Skeletal muscle tissue (tissue), 4 donors: ENCODE measurements around the gene ZC3H8. TPM values are rescaled to one million over a fixed set of nuclear protein-coding genes. Genes with fewer than 3 reads are reported as not detected.
"Not testable (repeated sequence)": the region's sequence is repeated elsewhere in the genome, so short reads cannot be mapped to it uniquely, and the experiment has no call there.

ENCODE experiments used
- H3K27ac ChIP-seq: one replicate; pipeline ENCODE4 v1.7.0; 2013; ENCODE audit warnings: mild to moderate bottlenecking, low read depth, low read length, inconsistent platforms
- H3K27me3 ChIP-seq, 3 donors: one replicate each; pipeline ENCODE4 v1.7.0; 2013; ENCODE audit warnings: low read length in 3 of 3; ENCODE audit not compliant: control insufficient read depth in 3 of 3, insufficient read depth in 3 of 3
- H3K36me3 ChIP-seq, 3 donors: one replicate each; pipeline ENCODE4 v1.7.0; 2013; ENCODE audit warnings: low read length in 3 of 3; ENCODE audit not compliant: control insufficient read depth in 3 of 3, insufficient read depth in 3 of 3
- H3K4me1 ChIP-seq, 3 donors: one replicate each; pipeline ENCODE4 v1.7.0; 2013; ENCODE audit warnings: low read length in 3 of 3, mild to moderate bottlenecking in 3 of 3; ENCODE audit not compliant: control insufficient read depth in 3 of 3, insufficient read depth in 3 of 3
- H3K4me3 ChIP-seq, 3 donors: one replicate each; pipeline ENCODE4 v1.7.0; 2013; ENCODE audit warnings: low read length in 3 of 3
- H3K9ac ChIP-seq, 3 donors: one replicate each; pipeline ENCODE4 v1.7.0; 2013; ENCODE audit warnings: low read length in 3 of 3, mild to moderate bottlenecking in 3 of 3, moderate library complexity in 2 of 3, low read depth in 1 of 3
- H3K9me3 ChIP-seq, 3 donors: one replicate each; pipeline ENCODE4 v1.7.0; 2013; ENCODE audit warnings: low read length in 3 of 3; ENCODE audit not compliant: control insufficient read depth in 3 of 3
- total RNA-seq: library from RNA; depleted of rRNA; stranded (reverse); fragments of >200 nt; gene quantifications from one replicate; pipeline ENCODE4 v1.2.3, GENCODE V29; 2014
- donor health status: Osteomylitis.

Gene ZC3H8
- total RNA-seq, 1 donor from 2014 or later = 10.4 TPM

GRCh38 chr2:112242384-112242783, 12.5 kb downstream of the ZC3H8 start:
- Histone ChIP-seq H3K9me3 (no peaks in the 10 kb centered on the region), H3K9ac (no peak overlapping the region), H3K36me3 (peaks cover 5 to 15% (median 6%) of the 10 kb centered on the region in 3 donors), H3K27me3 (no peaks in the 10 kb centered on the region), H3K4me1 (no peaks in the 10 kb centered on the region), H3K4me3 (no peak overlapping the region), H3K27ac (no peak overlapping the region)

- Histone ChIP-seq H3K36me3 (peaks cover 3 to 20% (median 4%) of the 10 kb centered on the region in 3 donors), H3K9ac (no peak overlapping the region)
These were observed 15.0 kb downstream of the ZC3H8 start for GRCh38 chr2:112239862-112240261.

GRCh38 chr2:112230371-112230770, 24.5 kb downstream of the ZC3H8 start:
- Histone ChIP-seq H3K27ac (no peak overlapping the region), H3K9me3 (no peaks in the 10 kb centered on the region), H3K4me3 (no peak overlapping the region), H3K4me1 (no peaks in the 10 kb centered on the region), H3K36me3 (peaks cover 0 to 9% (median 0%) of the 10 kb centered on the region in 3 donors), H3K27me3 (no peaks in the 10 kb centered on the region), H3K9ac (no peak overlapping the region)

More at GRCh38 chr2:112239862-112240261, 15.0 kb downstream of the ZC3H8 start:
- no peaks in the 10 kb centered on the region for H3K27me3 ChIP-seq
- no peak overlapping the region for H3K4me3 ChIP-seq
- no peak overlapping the region for H3K27ac ChIP-seq
- no peaks in the 10 kb centered on the region for H3K4me1 ChIP-seq
- no peaks in the 10 kb centered on the region for H3K9me3 ChIP-seq

- Histone ChIP-seq H3K27me3 (no peaks in the 10 kb centered on the region), H3K4me1 (no peaks in the 10 kb centered on the region), H3K4me3 (no peak overlapping the region), H3K9me3 (no peaks in the 10 kb centered on the region), H3K9ac (no peak overlapping the region), H3K27ac (no peak overlapping the region), H3K36me3 (peaks cover 0 to 14% (median 0%) of the 10 kb centered on the region in 3 donors)
These were observed 25.5 kb downstream of the ZC3H8 start for GRCh38 chr2:112229348-112229747.

- no peak overlapping the region for H3K9ac ChIP-seq
- H3K4me1 ChIP-seq = peaks cover 0 to 4% (median 0%) of the 10 kb centered on the region in 3 donors
- H3K4me3 ChIP-seq = no peak overlapping the region
- no peak overlapping the region for H3K27ac ChIP-seq
- H3K27me3 ChIP-seq = no peaks in the 10 kb centered on the region
- H3K9me3 ChIP-seq = no peaks in the 10 kb centered on the region
- peaks cover 3 to 13% (median 5%) of the 10 kb centered on the region in 3 donors for H3K36me3 ChIP-seq
These were observed 34.0 kb downstream of the ZC3H8 start for GRCh38 chr2:112220831-112221230.

GRCh38 chr2:112220186-112220585, 34.7 kb downstream of the ZC3H8 start:
- H3K36me3 ChIP-seq = peaks cover 5 to 14% (median 9%) of the 10 kb centered on the region in 3 donors
- peaks cover 0 to 4% (median 0%) of the 10 kb centered on the region in 3 donors for H3K4me1 ChIP-seq
- H3K27me3 ChIP-seq = no peaks in the 10 kb centered on the region
- H3K27ac ChIP-seq = no peak overlapping the region
- H3K4me3 ChIP-seq = no peak overlapping the region
- H3K9ac ChIP-seq = no peak overlapping the region
- H3K9me3 ChIP-seq = no peaks in the 10 kb centered on the region

- Histone ChIP-seq H3K9me3 (no peaks in the 10 kb centered on the region), H3K27me3 (no peaks in the 10 kb centered on the region), H3K9ac (no peak overlapping the region), H3K27ac (no peak overlapping the region), H3K4me1 (peaks cover 0 to 4% (median 0%) of the 10 kb centered on the region in 3 donors), H3K36me3 (peaks cover 10 to 16% (median 12%) of the 10 kb centered on the region in 3 donors), H3K4me3 (no peak overlapping the region)
These were observed 37.0 kb downstream of the ZC3H8 start for GRCh38 chr2:112217854-112218253.

GRCh38 chr2:112216167-112216566, 38.7 kb downstream of the ZC3H8 start:
- no peaks in the 10 kb centered on the region for H3K9me3 ChIP-seq
- peaks cover 15 to 21% (median 16%) of the 10 kb centered on the region in 3 donors for H3K36me3 ChIP-seq
- no peak overlapping the region for H3K9ac ChIP-seq
- peaks cover 0 to 4% (median 0%) of the 10 kb centered on the region in 3 donors for H3K4me1 ChIP-seq
- H3K27me3 ChIP-seq = no peaks in the 10 kb centered on the region
- no peak overlapping the region for H3K27ac ChIP-seq
- no peak overlapping the region for H3K4me3 ChIP-seq

GRCh38 chr2:112207905-112208304, 46.9 kb downstream of the ZC3H8 start:
- H3K4me1 ChIP-seq = not testable (repeated sequence)

GRCh38 chr2:112204411-112204810, 50.4 kb downstream of the ZC3H8 start:
- no peaks in the 10 kb centered on the region for H3K36me3 ChIP-seq
- H3K27ac ChIP-seq = no peak overlapping the region
- peaks cover 0 to 3% (median 0%) of the 10 kb centered on the region in 3 donors for H3K9me3 ChIP-seq
- H3K9ac ChIP-seq = no peak overlapping the region
- no peaks in the 10 kb centered on the region for H3K27me3 ChIP-seq
- H3K4me3 ChIP-seq = no peak overlapping the region
- H3K4me1 ChIP-seq = no peaks in the 10 kb centered on the region

More at GRCh38 chr2:112207905-112208304, 46.9 kb downstream of the ZC3H8 start:
- not testable (repeated sequence) for H3K9me3 ChIP-seq, H3K9ac ChIP-seq, H3K4me3 ChIP-seq, H3K27me3 ChIP-seq, H3K27ac ChIP-seq, H3K36me3 ChIP-seq
